Endothelial cell of umbilical vein (primary cell): ENCODE results near the gene ALK.

Experiments
- CTCF ChIP-seq, 2 donors: IDR thresholded peaks; 1 replicate in 1 of 2; 2 replicates in 1 of 2; pipeline ENCODE4 v1.5.1; 2011; ENCODE audit warnings: low read length in 2 of 2, mild to moderate bottlenecking in 2 of 2, moderate library complexity in 2 of 2, control low read depth in 1 of 2, inconsistent platforms in 1 of 2, low read depth in 1 of 2; ENCODE audit not compliant: insufficient read depth in 1 of 2; ENCODE audit errors: extremely low read depth in 1 of 2
- EZH2 ChIP-seq: IDR thresholded peaks from 2 replicates; pipeline ENCODE4 v1.6.1; 2012; ENCODE audit warnings: borderline replicate concordance, low read depth, mild to moderate bottlenecking, moderate library complexity, low read length, inconsistent platforms; ENCODE audit not compliant: severe bottlenecking
- POLR2A ChIP-seq: IDR thresholded peaks from 2 replicates; pipeline ENCODE4 v1.6.1; 2012; ENCODE audit warnings: low read depth, mild to moderate bottlenecking, control low read depth, low read length
- POLR2AphosphoS5 ChIP-seq: IDR thresholded peaks from 2 replicates; pipeline ENCODE4 v1.6.1; 2012; ENCODE audit warnings: low read depth, mild to moderate bottlenecking, control low read depth, low read length, moderate library complexity; ENCODE audit not compliant: insufficient read depth

GRCh38 chr2:29663268-29663667 lies 258.1 kb downstream of the ALK start:
- TF ChIP-seq CTCF (IDR thresholded peaks at IDR 0.05; ENCODE audit: extremely low read depth in 1 of 2, insufficient read depth in 1 of 2, low read depth in 1 of 2, low read length in 2 of 2) (no peak), POLR2A (no peak), POLR2AphosphoS5 (no peak), EZH2 (no peak)
